ENCODE data around the gene VGLL4. TPM values are rescaled to one million over a fixed set of nuclear protein-coding genes. Genes with fewer than 3 reads are reported as not detected.

VGLL4 gene
- total and polyA plus RNA-seq, 2 of the 4 experiments (the other 2 are of a cell fraction) = 26.2 to 35.4 TPM

GRCh38 chr3:11553436-11554235 is 90.1 kb downstream of the VGLL4 start:
- peak; percentile 51 for ATAC-seq (ENCODE audit: low read depth)
- ChIA-PET POLR2A (ENCODE audit: unreplicated experiment) (interaction anchor here (0.5 kb wide), 1 partner anchor 179 kb away, joined by 6 read pairs; no protein-coding TSS in a partner anchor), CTCF (no interaction called here)
- Histone ChIP-seq H3K23ac (ENCODE audit: low read depth, low read length) (no peak overlapping the region), H2BK5ac (ENCODE audit: low read depth, low read length, poor library complexity, severe bottlenecking) (peak overlapping the region; percentile 13), H3K9me3 (ENCODE audit: control insufficient read depth, insufficient read depth, low read length) (no peaks in the 10 kb centered on the region), H4K5ac (ENCODE audit: low read depth, low read length) (no peak overlapping the region), H4K8ac (ENCODE audit: low read depth in 2 of 2, low read length in 2 of 2) (peak overlapping the region in 1 of 2 experiments; percentile 36; a peak in 1 of 4 replicates), H3K4me3 (ENCODE audit: insufficient read depth, low read depth, low read length) (no peak overlapping the region), H3K9ac (ENCODE audit: low read depth, low read length) (no peak overlapping the region), H3K79me1 (ENCODE audit: low read depth in 1 of 2, low read length in 2 of 2) (peaks cover 25 to 88% of the 10 kb centered on the region in 2 experiments), H3K18ac (ENCODE audit: low read depth, low read length) (peak overlapping the region; percentile 4; the same call in 1 of the 2 replicates), H2BK20ac (ENCODE audit: low read depth, low read length) (no peak overlapping the region; the same call in 1 of the 2 replicates), H3K9me1 (ENCODE audit: insufficient read depth, low read length) (peaks cover 32% of the 10 kb centered on the region), H2BK120ac (ENCODE audit: low read depth, low read length) (peak overlapping the region; percentile 30; the same call in 1 of the 2 replicates), H3K56ac (ENCODE audit: extremely low read depth, insufficient read depth, low read length) (no peak overlapping the region), H2AK9ac (replicated peaks; ENCODE audit: low read depth, low read length, poor library complexity) (no peak overlapping the region), H4K91ac (ENCODE audit: insufficient read depth, low read depth, low read length) (peak overlapping the region; percentile 26; the same call in 1 of the 2 replicates), H3K4me2 (ENCODE audit: low read depth, low read length) (no peak overlapping the region; the same call in 1 of the 2 replicates), H3K14ac (replicated peaks; ENCODE audit: low read depth, low read length) (peak overlapping the region; percentile 23; the same call in 1 of the 2 replicates), H3K27ac (ENCODE audit: insufficient read depth, low read length) (peak overlapping the region; percentile 22; the same call in 1 of the 2 replicates), H2AFZ (replicated peaks; ENCODE audit: low read length, poor library complexity) (peak overlapping the region; percentile 10), H2BK15ac (ENCODE audit: low read depth, low read length) (no peak overlapping the region; the same call in 2 of the 3 replicates), H3K4me1 (ENCODE audit: control insufficient read depth, insufficient read depth, low read length) (peaks cover 27% of the 10 kb centered on the region), H2AK5ac (ENCODE audit: low read depth, low read length) (peak overlapping the region; percentile 70), H3K4ac (ENCODE audit: low read depth, low read length) (peak overlapping the region; percentile 41), H3K27me3 (ENCODE audit: control insufficient read depth, insufficient read depth, low read length) (no peaks in the 10 kb centered on the region), H3K36me3 (ENCODE audit: control insufficient read depth, insufficient read depth, low read length) (peaks cover 31% of the 10 kb centered on the region), H4K20me1 (ENCODE audit: insufficient read depth, low read length) (peaks cover 46% of the 10 kb centered on the region)
- intact Hi-C loops (cut with micrococcal nuclease) (no loop called here), dilution Hi-C loops (cut with HindIII; ENCODE audit: low sequenced_read_pairs, unreplicated experiment) (no loop called here), in situ Hi-C loops (cut with MboI; ENCODE audit: low sequenced_read_pairs) (no loop called here)
- BruUV-seq (replicated peaks) = no TSS peak
- no peak for TF ChIP-seq SMC3 (IDR thresholded peaks at IDR 0.05; ENCODE audit: low read depth, low read length)
- TF ChIP-seq RAD21 (IDR thresholded peaks at IDR 0.05; ENCODE audit: low read length) = no peak
- no peak for TF ChIP-seq CHD1 (IDR thresholded peaks at IDR 0.05; ENCODE audit: low read depth, low read length)
- TF ChIP-seq, protein P1, sequence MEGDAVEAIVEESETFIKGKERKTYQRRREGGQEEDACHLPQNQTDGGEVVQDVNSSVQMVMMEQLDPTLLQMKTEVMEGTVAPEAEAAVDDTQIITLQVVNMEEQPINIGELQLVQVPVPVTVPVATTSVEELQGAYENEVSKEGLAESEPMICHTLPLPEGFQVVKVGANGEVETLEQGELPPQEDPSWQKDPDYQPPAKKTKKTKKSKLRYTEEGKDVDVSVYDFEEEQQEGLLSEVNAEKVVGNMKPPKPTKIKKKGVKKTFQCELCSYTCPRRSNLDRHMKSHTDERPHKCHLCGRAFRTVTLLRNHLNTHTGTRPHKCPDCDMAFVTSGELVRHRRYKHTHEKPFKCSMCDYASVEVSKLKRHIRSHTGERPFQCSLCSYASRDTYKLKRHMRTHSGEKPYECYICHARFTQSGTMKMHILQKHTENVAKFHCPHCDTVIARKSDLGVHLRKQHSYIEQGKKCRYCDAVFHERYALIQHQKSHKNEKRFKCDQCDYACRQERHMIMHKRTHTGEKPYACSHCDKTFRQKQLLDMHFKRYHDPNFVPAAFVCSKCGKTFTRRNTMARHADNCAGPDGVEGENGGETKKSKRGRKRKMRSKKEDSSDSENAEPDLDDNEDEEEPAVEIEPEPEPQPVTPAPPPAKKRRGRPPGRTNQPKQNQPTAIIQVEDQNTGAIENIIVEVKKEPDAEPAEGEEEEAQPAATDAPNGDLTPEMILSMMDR (conservative IDR thresholded peaks at IDR 0.05; ENCODE audit: low read depth, low read length) = no peak
- TF ChIP-seq RFX5 (IDR thresholded peaks at IDR 0.05; ENCODE audit: low read depth, low read length) = no peak
- TF ChIP-seq ELK1 (IDR thresholded peaks at IDR 0.05; ENCODE audit: borderline replicate concordance, low read depth, low read length) = no peak
- TF ChIP-seq MAZ (IDR thresholded peaks at IDR 0.05; ENCODE audit: borderline replicate concordance, low read depth, low read length) = no peak
- WGBS, 2 experiments (ENCODE audit: extremely low coverage in 2 of 2, insufficient read length in 1 of 2) = 64% methylated on average over 7 of the region's 17 CpGs; no CpG with 5 or more reads in 1 of the 2 experiments
- DNase-seq = peak; percentile 45

Measured in IMR-90 (cell line).